Muscle layer of colon (tissue), 2 donors: ENCODE data around the gene APP.

Experiments used
- H3K27ac ChIP-seq: one replicate; pipeline ENCODE4 v1.7.0; 2013; ENCODE audit warnings: low read depth, mild to moderate bottlenecking, low read length, moderate library complexity
- H3K27me3 ChIP-seq, 2 donors: one replicate each; pipeline ENCODE4 v1.7.0; 2013; ENCODE audit warnings: low read length in 2 of 2, mild to moderate bottlenecking in 2 of 2; ENCODE audit not compliant: insufficient read depth in 2 of 2, control insufficient read depth in 1 of 2
- H3K36me3 ChIP-seq: one replicate; pipeline ENCODE4 v1.7.0; 2013; ENCODE audit warnings: mild to moderate bottlenecking, low read length; ENCODE audit not compliant: insufficient read depth
- H3K4me1 ChIP-seq: one replicate; pipeline ENCODE4 v1.7.0; 2013; ENCODE audit warnings: mild to moderate bottlenecking, low read length; ENCODE audit not compliant: insufficient read depth
- H3K4me3 ChIP-seq, 2 donors: one replicate each; pipeline ENCODE4 v1.7.0; 2013; ENCODE audit warnings: low read length in 2 of 2, low read depth in 1 of 2, mild to moderate bottlenecking in 1 of 2, moderate library complexity in 1 of 2
- H3K9ac ChIP-seq: one replicate; pipeline ENCODE4 v1.7.0; 2013; ENCODE audit warnings: low read length
- H3K9me3 ChIP-seq: one replicate; pipeline ENCODE4 v1.7.0; 2013; ENCODE audit warnings: mild to moderate bottlenecking, low read length
- donor health status: abdominal sarcoma.
- donor health status: Adenocarcinoma of cecum.

Gene APP

GRCh38 chr21:26005464-26005863 is 165.1 kb downstream of the APP start:
- Histone ChIP-seq H3K27me3 (no peaks in the 10 kb centered on the region), H3K9me3 (no peaks in the 10 kb centered on the region), H3K4me3 (no peak overlapping the region), H3K36me3 (no peaks in the 10 kb centered on the region), H3K9ac (no peak overlapping the region), H3K27ac (no peak overlapping the region), H3K4me1 (no peaks in the 10 kb centered on the region)

- Histone ChIP-seq H3K9me3 (no peaks in the 10 kb centered on the region), H3K4me1 (no peaks in the 10 kb centered on the region), H3K36me3 (no peaks in the 10 kb centered on the region), H3K9ac (no peak overlapping the region), H3K27me3 (no peaks in the 10 kb centered on the region), H3K27ac (no peak overlapping the region), H3K4me3 (no peak overlapping the region)
These were observed 167.2 kb downstream of the APP start for GRCh38 chr21:26003404-26003803.

GRCh38 chr21:26001356-26001755 is 169.2 kb downstream of the APP start:
- Histone ChIP-seq H3K9ac (no peak overlapping the region), H3K4me3 (no peak overlapping the region), H3K9me3 (no peaks in the 10 kb centered on the region)

GRCh38 chr21:25999921-26000582 is 170.5 kb downstream of the APP start:
- no peak overlapping the region for H3K4me3 ChIP-seq
- no peaks in the 10 kb centered on the region for H3K27me3 ChIP-seq
- no peak overlapping the region for H3K9ac ChIP-seq
- H3K27ac ChIP-seq = no peak overlapping the region
- no peaks in the 10 kb centered on the region for H3K4me1 ChIP-seq
- no peaks in the 10 kb centered on the region for H3K36me3 ChIP-seq
- H3K9me3 ChIP-seq = no peaks in the 10 kb centered on the region

More at GRCh38 chr21:26001356-26001755, 169.2 kb downstream of the APP start:
- Histone ChIP-seq H3K4me1 (no peaks in the 10 kb centered on the region), H3K27me3 (no peaks in the 10 kb centered on the region), H3K27ac (no peak overlapping the region), H3K36me3 (no peaks in the 10 kb centered on the region)

- no peak overlapping the region for H3K9ac ChIP-seq
- H3K27me3 ChIP-seq = no peaks in the 10 kb centered on the region
- no peaks in the 10 kb centered on the region for H3K9me3 ChIP-seq
- no peak overlapping the region for H3K4me3 ChIP-seq
- H3K4me1 ChIP-seq = no peaks in the 10 kb centered on the region
- no peaks in the 10 kb centered on the region for H3K36me3 ChIP-seq
- H3K27ac ChIP-seq = no peak overlapping the region
These were observed 172.6 kb downstream of the APP start for GRCh38 chr21:25997788-25998611.

GRCh38 chr21:25995278-25995677 is 175.3 kb downstream of the APP start:
- Histone ChIP-seq H3K27ac (no peak overlapping the region), H3K4me3 (no peak overlapping the region)

GRCh38 chr21:25994758-25995163 is 175.8 kb downstream of the APP start:
- no peaks in the 10 kb centered on the region for H3K4me1 ChIP-seq
- H3K9me3 ChIP-seq = no peaks in the 10 kb centered on the region
- no peaks in the 10 kb centered on the region for H3K27me3 ChIP-seq
- no peak overlapping the region for H3K27ac ChIP-seq
- no peak overlapping the region for H3K4me3 ChIP-seq
- no peaks in the 10 kb centered on the region for H3K36me3 ChIP-seq
- H3K9ac ChIP-seq = no peak overlapping the region

More at GRCh38 chr21:25995278-25995677, 175.3 kb downstream of the APP start:
- H3K27me3 ChIP-seq = no peaks in the 10 kb centered on the region
- H3K4me1 ChIP-seq = no peaks in the 10 kb centered on the region
- no peak overlapping the region for H3K9ac ChIP-seq
- no peaks in the 10 kb centered on the region for H3K9me3 ChIP-seq
- H3K36me3 ChIP-seq = no peaks in the 10 kb centered on the region

- Histone ChIP-seq H3K36me3 (no peaks in the 10 kb centered on the region), H3K4me3 (no peak overlapping the region), H3K9me3 (no peaks in the 10 kb centered on the region), H3K27me3 (no peaks in the 10 kb centered on the region), H3K27ac (no peak overlapping the region), H3K9ac (no peak overlapping the region), H3K4me1 (no peaks in the 10 kb centered on the region)
These were observed 181.8 kb downstream of the APP start for GRCh38 chr21:25988738-25989137.

- H3K36me3 ChIP-seq = no peaks in the 10 kb centered on the region
- H3K9me3 ChIP-seq = no peaks in the 10 kb centered on the region
- H3K4me1 ChIP-seq = no peaks in the 10 kb centered on the region
- no peaks in the 10 kb centered on the region for H3K27me3 ChIP-seq
- no peak overlapping the region for H3K4me3 ChIP-seq
- H3K9ac ChIP-seq = no peak overlapping the region
- H3K27ac ChIP-seq = no peak overlapping the region
These were observed 183.0 kb downstream of the APP start for GRCh38 chr21:25987531-25987930.

- Histone ChIP-seq H3K4me3 (no peak overlapping the region), H3K27ac (no peak overlapping the region), H3K27me3 (no peaks in the 10 kb centered on the region), H3K9me3 (no peaks in the 10 kb centered on the region), H3K4me1 (no peaks in the 10 kb centered on the region), H3K36me3 (peaks cover 5% of the 10 kb centered on the region), H3K9ac (no peak overlapping the region)
These were observed 183.6 kb downstream of the APP start for GRCh38 chr21:25986928-25987327.

GRCh38 chr21:25985990-25986389 is 184.6 kb downstream of the APP start:
- no peak overlapping the region for H3K9ac ChIP-seq
- no peak overlapping the region for H3K4me3 ChIP-seq
- H3K9me3 ChIP-seq = no peaks in the 10 kb centered on the region
- no peaks in the 10 kb centered on the region for H3K27me3 ChIP-seq
- no peak overlapping the region for H3K27ac ChIP-seq
- no peaks in the 10 kb centered on the region for H3K4me1 ChIP-seq
- peaks cover 15% of the 10 kb centered on the region for H3K36me3 ChIP-seq
